OCI-LY7 (cell line): ENCODE data around the gene P2RX6.

Experiments used
- EZH2phosphoT487 ChIP-seq: fragments of 200-600 bp; sonication (generic); IDR thresholded peaks from 2 replicates; pipeline ENCODE4 v1.6.1; 2018; ENCODE audit warnings: low read depth, borderline replicate concordance, mild to moderate bottlenecking, mixed run types, antibody characterized with exemption, low read length, moderate library complexity, mixed read lengths
- TF ChIP-seq, protein P1 (sequence below): fragments of 200-600 bp; sonication (generic); conservative IDR thresholded peaks from 2 replicates; pipeline ENCODE4 v1.5.1; 2014; ENCODE audit warnings: mild to moderate bottlenecking, antibody characterized with exemption, low read length, moderate library complexity, mixed read lengths

DNA sequence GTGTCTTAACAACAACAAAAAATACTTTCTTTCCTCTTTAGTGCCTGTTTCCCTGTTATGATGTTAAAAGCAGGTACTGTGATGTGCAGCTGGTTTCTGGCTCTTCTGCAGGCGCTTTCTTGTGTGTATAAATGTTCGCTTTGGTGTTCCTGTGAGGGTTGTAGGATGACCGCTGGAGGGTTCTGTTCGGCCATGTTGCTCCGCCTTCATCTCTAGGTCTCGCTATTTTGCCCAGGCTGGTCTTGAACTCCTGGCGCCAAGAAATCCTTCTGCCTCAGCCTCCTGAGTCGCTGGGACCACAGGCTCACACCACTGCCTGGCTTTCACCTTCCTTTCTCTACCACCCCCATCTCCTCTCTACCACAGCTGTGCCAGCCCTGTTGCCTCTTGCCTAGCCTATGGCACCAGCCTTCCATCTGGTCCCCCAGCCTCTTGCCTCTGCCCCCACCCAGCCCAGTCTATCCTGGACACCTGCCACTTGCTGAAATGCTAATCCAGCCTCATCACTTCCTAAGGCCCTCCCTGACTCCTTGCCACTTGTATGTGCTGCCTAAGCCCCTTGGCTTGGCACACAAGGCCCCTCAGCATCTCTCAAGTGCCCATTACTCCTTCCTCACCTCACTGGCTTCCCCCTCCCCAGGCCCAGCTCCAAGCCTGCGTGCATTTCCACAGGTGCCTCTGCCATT is 36.3 kb downstream of the P2RX6 start:
- TF ChIP-seq, protein P1, sequence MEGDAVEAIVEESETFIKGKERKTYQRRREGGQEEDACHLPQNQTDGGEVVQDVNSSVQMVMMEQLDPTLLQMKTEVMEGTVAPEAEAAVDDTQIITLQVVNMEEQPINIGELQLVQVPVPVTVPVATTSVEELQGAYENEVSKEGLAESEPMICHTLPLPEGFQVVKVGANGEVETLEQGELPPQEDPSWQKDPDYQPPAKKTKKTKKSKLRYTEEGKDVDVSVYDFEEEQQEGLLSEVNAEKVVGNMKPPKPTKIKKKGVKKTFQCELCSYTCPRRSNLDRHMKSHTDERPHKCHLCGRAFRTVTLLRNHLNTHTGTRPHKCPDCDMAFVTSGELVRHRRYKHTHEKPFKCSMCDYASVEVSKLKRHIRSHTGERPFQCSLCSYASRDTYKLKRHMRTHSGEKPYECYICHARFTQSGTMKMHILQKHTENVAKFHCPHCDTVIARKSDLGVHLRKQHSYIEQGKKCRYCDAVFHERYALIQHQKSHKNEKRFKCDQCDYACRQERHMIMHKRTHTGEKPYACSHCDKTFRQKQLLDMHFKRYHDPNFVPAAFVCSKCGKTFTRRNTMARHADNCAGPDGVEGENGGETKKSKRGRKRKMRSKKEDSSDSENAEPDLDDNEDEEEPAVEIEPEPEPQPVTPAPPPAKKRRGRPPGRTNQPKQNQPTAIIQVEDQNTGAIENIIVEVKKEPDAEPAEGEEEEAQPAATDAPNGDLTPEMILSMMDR, result no peak
- TF ChIP-seq EZH2phosphoT487, result no peak
